Esophagus squamous epithelium (tissue), 5 donors: Measurements from ENCODE around the gene EVI5. TPM values are rescaled to one million over a fixed set of nuclear protein-coding genes. Genes with fewer than 3 reads are reported as not detected.

Experiments used
- DNase-seq: peaks from one replicate; lab custom pipeline; 2025; lab: John Stamatoyannopoulos, UW
- H3K27ac ChIP-seq, 4 donors: fragments of 200-600 bp; sonication (generic); one replicate each; pipeline ENCODE4 v1.5.1; 2016 to 2019; ENCODE audit warnings: mild to moderate bottlenecking in 1 of 4
- H3K27me3 ChIP-seq, 4 donors: fragments of 200-600 bp; sonication (generic); 1 replicate in 3 of 4; 2 replicates in 1 of 4; pipeline versions ENCODE4 v1.5.1 to v1.6.0; 2017 to 2021; ENCODE audit warnings: antibody characterized with exemption in 1 of 4
- H3K36me3 ChIP-seq, 3 donors: fragments of 200-600 bp; sonication (generic); one replicate each; pipeline ENCODE4 v1.5.1; 2016 to 2019
- H3K4me1 ChIP-seq, 3 donors: fragments of 200-600 bp; sonication (generic); one replicate each; pipeline ENCODE4 v1.5.1; 2017 to 2019
- H3K4me3 ChIP-seq, 4 donors: fragments of 200-600 bp; sonication (generic); 1 replicate in 3 of 4; 2 replicates in 1 of 4; pipeline ENCODE4 v1.5.1; 2016 to 2019; ENCODE audit warnings: mild to moderate bottlenecking in 2 of 4, moderate library complexity in 1 of 4
- H3K9me3 ChIP-seq, 3 donors: fragments of 200-600 bp; sonication (generic); one replicate each; pipeline ENCODE4 v1.5.1; 2016 to 2019
- POLR2A ChIP-seq, 4 donors: fragments of 450-650 bp; IDR thresholded peaks; one replicate each; pipeline ENCODE4 v1.6.1; 2017; ENCODE audit warnings: antibody characterized with exemption in 4 of 4, mild to moderate bottlenecking in 4 of 4, moderate library complexity in 3 of 4
- WGBS, 2 donors: methylation state at CpG; one replicate each; pipeline ENCODE4 v1.1.5; 2018; 5-methylcytosine and 5-hydroxymethylcytosine counted together
- intact Hi-C: fragments of 100-400 bp; cut with DNase I; formaldehyde crosslinking; loops from one replicate; pipeline ENCODE4 v1.15.0; 2022
- total RNA-seq, 4 donors: library from RNA; depleted of rRNA; stranded (reverse); fragments of >200 nt; gene quantifications; one replicate each; pipeline ENCODE4 v1.1.0, GENCODE V29; 2016
- TF ChIP-seq, protein P1 (sequence below), 6 experiments: fragments of 450-650 bp in 4 of 6; fragments of 200-600 bp in 2 of 6; sonication (generic) in 2 of 6; IDR thresholded peaks; one replicate each; pipeline ENCODE4 v1.5.1; 2016 to 2019; ENCODE audit warnings: antibody characterized with exemption in 6 of 6, mild to moderate bottlenecking in 4 of 6, moderate library complexity in 4 of 6
- donor health status: DM: yes; HTN: yes; CAD: no.

EVI5 gene
- total RNA-seq, 4 donors from 2014 or later: 5.1 to 23.7 (median 9.0) TPM

DNA sequence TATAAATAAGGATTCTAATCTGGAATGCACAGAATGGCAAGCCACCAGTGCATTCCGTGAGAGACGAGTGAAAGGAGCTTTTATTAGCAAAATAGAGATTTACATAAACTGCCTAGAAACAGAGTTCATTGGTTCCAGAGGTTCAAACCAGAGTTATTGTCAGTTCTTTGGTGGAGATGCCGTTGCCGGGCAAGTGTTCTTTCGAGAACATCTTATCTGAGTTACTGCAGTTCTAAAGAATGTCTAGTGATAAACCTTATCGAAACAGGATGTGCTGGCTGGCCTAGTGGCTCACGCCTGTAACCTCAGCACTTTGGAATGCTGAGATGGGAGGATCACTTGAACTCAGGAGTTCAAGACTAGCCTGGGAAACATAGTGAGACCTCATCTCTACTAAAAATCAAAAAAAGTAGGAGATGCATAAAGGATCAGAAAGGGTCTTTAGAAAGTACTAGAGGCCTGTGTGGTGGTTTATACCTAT is 19.9 kb upstream of the EVI5 start:
- intact Hi-C loops: no loop called here
- H3K27me3 ChIP-seq: no peaks in the 10 kb centered on the region
- TF ChIP-seq, protein P1, sequence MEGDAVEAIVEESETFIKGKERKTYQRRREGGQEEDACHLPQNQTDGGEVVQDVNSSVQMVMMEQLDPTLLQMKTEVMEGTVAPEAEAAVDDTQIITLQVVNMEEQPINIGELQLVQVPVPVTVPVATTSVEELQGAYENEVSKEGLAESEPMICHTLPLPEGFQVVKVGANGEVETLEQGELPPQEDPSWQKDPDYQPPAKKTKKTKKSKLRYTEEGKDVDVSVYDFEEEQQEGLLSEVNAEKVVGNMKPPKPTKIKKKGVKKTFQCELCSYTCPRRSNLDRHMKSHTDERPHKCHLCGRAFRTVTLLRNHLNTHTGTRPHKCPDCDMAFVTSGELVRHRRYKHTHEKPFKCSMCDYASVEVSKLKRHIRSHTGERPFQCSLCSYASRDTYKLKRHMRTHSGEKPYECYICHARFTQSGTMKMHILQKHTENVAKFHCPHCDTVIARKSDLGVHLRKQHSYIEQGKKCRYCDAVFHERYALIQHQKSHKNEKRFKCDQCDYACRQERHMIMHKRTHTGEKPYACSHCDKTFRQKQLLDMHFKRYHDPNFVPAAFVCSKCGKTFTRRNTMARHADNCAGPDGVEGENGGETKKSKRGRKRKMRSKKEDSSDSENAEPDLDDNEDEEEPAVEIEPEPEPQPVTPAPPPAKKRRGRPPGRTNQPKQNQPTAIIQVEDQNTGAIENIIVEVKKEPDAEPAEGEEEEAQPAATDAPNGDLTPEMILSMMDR (IDR thresholded peaks at IDR 0.05): no peak
- no peak for TF ChIP-seq POLR2A (IDR thresholded peaks at IDR 0.05)
- no peaks in the 10 kb centered on the region for H3K9me3 ChIP-seq
- WGBS, 2 donors: 9 to 19% methylated on average over 7 of the region's 7 CpGs
- H3K27ac ChIP-seq: no peak overlapping the region
- H3K4me3 ChIP-seq: no peak overlapping the region
- peaks cover 0 to 6% (median 0%) of the 10 kb centered on the region in 3 donors for H3K4me1 ChIP-seq
- H3K36me3 ChIP-seq: no peaks in the 10 kb centered on the region
- no peak for DNase-seq

DNA sequence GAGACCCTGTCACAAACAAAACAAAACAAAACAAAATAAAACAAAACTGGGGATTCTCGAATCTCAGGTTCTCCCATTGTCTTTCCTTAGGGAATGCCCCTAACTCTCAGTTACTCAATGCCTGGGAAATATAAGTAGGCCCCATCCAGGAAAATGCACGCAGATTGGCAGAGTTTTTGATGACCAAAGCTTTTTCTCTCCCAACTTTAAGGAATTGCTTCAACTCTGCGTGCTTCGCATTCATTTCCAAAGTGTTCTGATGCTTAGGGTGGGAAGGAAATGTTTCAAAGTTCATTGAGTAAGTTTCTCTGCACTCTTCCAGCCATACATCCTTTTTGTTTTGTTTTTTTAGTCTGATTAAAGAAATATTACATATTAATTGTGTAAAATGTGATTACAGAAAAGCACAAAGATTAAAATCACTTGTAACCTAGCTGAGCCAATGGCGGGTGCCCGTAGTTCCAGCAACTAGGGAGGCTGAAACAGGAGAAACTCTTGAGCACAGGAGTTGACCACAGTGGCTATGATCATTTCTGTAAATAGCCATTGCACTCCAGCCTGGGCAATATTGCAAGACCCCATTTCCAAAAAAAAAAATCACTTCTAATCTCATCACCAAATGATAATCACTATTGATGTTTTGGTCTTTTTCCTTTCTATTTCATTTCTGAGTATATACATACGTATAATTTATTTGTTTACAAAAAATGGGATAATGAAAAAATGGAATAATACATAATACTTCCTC is 18.4 kb upstream of the EVI5 start:
- no peak overlapping the region for H3K27ac ChIP-seq
- TF ChIP-seq, protein P1 (IDR thresholded peaks at IDR 0.05): no peak
- TF ChIP-seq POLR2A (IDR thresholded peaks at IDR 0.05): no peak
- 90 to 91% methylated on average over 7 of the region's 7 CpGs for WGBS, 2 donors
- H3K4me1 ChIP-seq: peaks cover 0 to 6% (median 0%) of the 10 kb centered on the region in 3 donors
- H3K36me3 ChIP-seq: no peaks in the 10 kb centered on the region
- H3K27me3 ChIP-seq: no peaks in the 10 kb centered on the region
- H3K4me3 ChIP-seq: no peak overlapping the region
- H3K9me3 ChIP-seq: no peaks in the 10 kb centered on the region
- intact Hi-C loops: no loop called here
- no peak for DNase-seq

DNA sequence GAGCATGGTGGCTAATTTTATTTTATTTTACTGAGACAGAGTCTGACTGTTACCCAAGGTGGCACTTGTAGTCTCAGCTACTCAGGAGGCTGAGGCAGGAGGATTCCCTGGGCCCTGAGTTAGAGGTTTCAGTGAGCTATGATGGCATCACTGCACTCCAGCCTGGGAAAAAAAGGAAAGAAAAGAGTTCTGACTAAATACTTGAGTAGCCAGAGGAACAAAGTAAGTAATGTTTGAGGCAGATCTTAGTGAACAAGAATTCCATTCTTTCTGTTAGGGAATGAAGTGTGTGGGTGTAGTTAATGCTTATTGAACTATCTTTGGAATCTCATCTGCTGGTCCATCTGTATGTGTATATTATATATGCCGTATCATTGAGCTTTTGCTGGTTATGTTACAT is 13.1 kb upstream of the EVI5 start:
- TF ChIP-seq POLR2A (IDR thresholded peaks at IDR 0.05): no peak
- TF ChIP-seq, protein P1 (IDR thresholded peaks at IDR 0.05): no peak
- Histone ChIP-seq H3K27me3 (peaks cover 0 to 6% (median 0%) of the 10 kb centered on the region in 4 donors), H3K4me1 (no peaks in the 10 kb centered on the region), H3K36me3 (no peaks in the 10 kb centered on the region), H3K9me3 (no peaks in the 10 kb centered on the region), H3K27ac (no peak overlapping the region), H3K4me3 (no peak overlapping the region)
- no peak for DNase-seq
- intact Hi-C loops: no loop called here
- 73 to 80% methylated on average over 1 of the region's 1 CpG for WGBS, 2 donors

DNA sequence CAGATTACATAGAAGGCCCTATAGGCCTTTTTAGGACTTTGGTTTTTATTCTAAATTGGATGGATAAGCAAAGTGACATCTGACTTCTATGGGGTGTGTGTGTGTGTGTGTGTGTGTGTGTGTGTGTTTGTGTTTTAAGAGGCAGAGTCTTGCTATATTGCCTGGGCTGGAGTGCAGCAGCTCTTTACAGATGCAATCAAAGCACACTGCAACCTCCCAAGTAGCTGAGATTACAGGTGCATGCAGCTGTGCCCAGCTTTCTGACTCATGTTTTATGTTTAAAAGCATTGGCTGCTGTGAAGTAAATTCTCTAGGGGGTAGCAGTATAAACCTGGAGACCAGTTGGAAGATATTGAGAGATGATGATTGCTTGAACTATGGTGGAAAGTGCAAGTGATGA is 12.4 kb upstream of the EVI5 start:
- Histone ChIP-seq H3K27ac (no peak overlapping the region), H3K27me3 (peaks cover 0 to 6% (median 0%) of the 10 kb centered on the region in 4 donors), H3K4me3 (no peak overlapping the region), H3K9me3 (no peaks in the 10 kb centered on the region), H3K4me1 (no peaks in the 10 kb centered on the region), H3K36me3 (no peaks in the 10 kb centered on the region)
- TF ChIP-seq, protein P1 (IDR thresholded peaks at IDR 0.05): no peak
- no peak for TF ChIP-seq POLR2A (IDR thresholded peaks at IDR 0.05)
- intact Hi-C loops: no loop called here
- no peak for DNase-seq

DNA sequence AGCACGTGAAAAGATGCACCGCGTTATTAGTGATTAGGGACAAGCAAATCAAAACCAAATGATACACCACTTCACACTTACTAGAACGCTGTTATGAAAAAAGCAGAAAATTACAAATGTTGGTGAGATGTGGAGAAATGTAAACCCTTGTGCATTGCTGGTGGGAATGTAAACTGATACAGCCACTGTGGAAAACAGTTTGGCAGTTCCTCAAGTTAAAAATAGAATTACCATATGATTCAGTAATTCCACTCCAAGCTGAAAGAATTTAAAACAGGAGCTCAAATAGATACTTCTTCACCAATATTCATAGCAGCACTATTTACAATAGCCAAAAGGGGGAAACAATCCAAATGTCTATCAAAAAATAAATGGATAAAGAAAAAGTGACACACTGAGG is 10.3 kb upstream of the EVI5 start:
- no peak overlapping the region for H3K4me3 ChIP-seq
- no peak for TF ChIP-seq POLR2A (IDR thresholded peaks at IDR 0.05)
- TF ChIP-seq, protein P1 (IDR thresholded peaks at IDR 0.05): no peak
- H3K9me3 ChIP-seq: no peaks in the 10 kb centered on the region
- no peak overlapping the region for H3K27ac ChIP-seq
- no peaks in the 10 kb centered on the region for H3K4me1 ChIP-seq
- peaks cover 0 to 6% (median 0%) of the 10 kb centered on the region in 4 donors for H3K27me3 ChIP-seq
- 87 to 92% methylated on average over 4 of the region's 4 CpGs for WGBS, 2 donors
- H3K36me3 ChIP-seq: no peaks in the 10 kb centered on the region
- DNase-seq: no peak
- intact Hi-C loops: no loop called here
